MM.1S (cell line): ENCODE results near the gene ARFIP1.

Experiments used
- DNase-seq: peaks from one replicate; pipeline ENCODE4 v3.0.0-alpha.2; 2015
- H2AFZ ChIP-seq: fragments of 300-600 bp; sonication (generic); 2 replicates; pipeline ENCODE4 v1.6.0; 2016; ENCODE audit warnings: antibody characterized with exemption, low read length
- H3F3A ChIP-seq: fragments of 300-600 bp; sonication (generic); 2 replicates; pipeline ENCODE4 v1.6.1; 2016; ENCODE audit warnings: mild to moderate bottlenecking, antibody characterized with exemption, low read length, moderate library complexity, mixed read lengths; ENCODE audit not compliant: insufficient read depth
- H3K27ac ChIP-seq: fragments of 300-600 bp; sonication (generic); 2 replicates; pipeline ENCODE4 v1.5.1; 2016; ENCODE audit warnings: mild to moderate bottlenecking, low read length
- H3K27me3 ChIP-seq: fragments of 300-600 bp; sonication (generic); replicated peaks from 2 replicates; pipeline ENCODE4 v1.6.0; 2016; ENCODE audit warnings: low read length; ENCODE audit not compliant: insufficient read depth
- H3K36me3 ChIP-seq: fragments of 300-600 bp; sonication (generic); replicated peaks from 2 replicates; pipeline ENCODE4 v1.6.1; 2016; ENCODE audit warnings: mild to moderate bottlenecking, low read length, mixed read lengths; ENCODE audit not compliant: insufficient read depth
- H3K4me1 ChIP-seq: fragments of 300-600 bp; sonication (generic); 2 replicates; pipeline ENCODE4 v1.6.1; 2016; ENCODE audit warnings: low read length, mixed read lengths
- H3K4me2 ChIP-seq: fragments of 300-600 bp; sonication (generic); 2 replicates; pipeline ENCODE4 v1.6.0; 2016; ENCODE audit warnings: low read depth, low read length
- H3K4me3 ChIP-seq: fragments of 300-600 bp; sonication (generic); 2 replicates; pipeline ENCODE4 v1.5.1; 2016; ENCODE audit warnings: low read length, mixed read lengths
- H3K79me2 ChIP-seq: fragments of 300-600 bp; sonication (generic); 2 replicates; pipeline ENCODE4 v1.6.1; 2016; ENCODE audit warnings: mixed run types, low read length, mixed read lengths
- H3K9ac ChIP-seq: fragments of 300-600 bp; sonication (generic); 2 replicates; pipeline ENCODE4 v1.6.1; 2016; ENCODE audit warnings: low read length, mixed read lengths
- H3K9me2 ChIP-seq: fragments of 300-600 bp; sonication (generic); replicated peaks from 2 replicates; pipeline ENCODE4 v1.6.1; 2016; ENCODE audit warnings: mild to moderate bottlenecking, low read length, mixed read lengths; ENCODE audit not compliant: insufficient read depth
- H3K9me3 ChIP-seq: fragments of 300-600 bp; sonication (generic); replicated peaks from 2 replicates; pipeline ENCODE4 v1.6.1; 2016; ENCODE audit warnings: mild to moderate bottlenecking, low read length, mixed read lengths; ENCODE audit not compliant: insufficient read depth
- H4K20me1 ChIP-seq: fragments of 300-600 bp; sonication (generic); 2 replicates; pipeline ENCODE4 v1.6.1; 2016; ENCODE audit warnings: mild to moderate bottlenecking, low read length, moderate library complexity, mixed read lengths; ENCODE audit not compliant: insufficient read depth
- CTCF ChIP-seq: fragments of 300-600 bp; sonication (generic); IDR thresholded peaks from 2 replicates; pipeline ENCODE4 v1.5.1; 2016; ENCODE audit warnings: antibody characterized with exemption, low read length, mixed read lengths
- EZH2 ChIP-seq: fragments of 300-600 bp; sonication (generic); optimal IDR thresholded peaks from 2 replicates; pipeline ENCODE3; 2017; ENCODE audit warnings: low read depth, mild to moderate bottlenecking, antibody characterized with exemption, low read length, mixed read lengths
- EZH2phosphoT487 ChIP-seq: fragments of 300-600 bp; sonication (generic); IDR thresholded peaks from 2 replicates; pipeline ENCODE4 v1.6.1; 2018; ENCODE audit warnings: antibody characterized with exemption, low read length

Gene ARFIP1

GRCh38 chr4:152734699-152735050 lies 45.1 kb upstream of the ARFIP1 start:
- Histone ChIP-seq H3K9ac (no peak overlapping the region), H4K20me1 (no peaks in the 10 kb centered on the region), H3K36me3 (no peaks in the 10 kb centered on the region), H3K27me3 (no peaks in the 10 kb centered on the region), H3K4me3 (no peak overlapping the region), H2AFZ (no peak overlapping the region), H3K4me2 (no peak overlapping the region), H3K9me2 (no peaks in the 10 kb centered on the region), H3K79me2 (no peaks in the 10 kb centered on the region), H3K4me1 (peaks cover 13% of the 10 kb centered on the region), H3K9me3 (no peaks in the 10 kb centered on the region), H3K27ac (no peak overlapping the region), H3F3A (0 out of 2 replicates have a peak, but pooled peaks cover 5% of the 10 kb centered on the region)
- TF ChIP-seq EZH2 (no peak), EZH2phosphoT487 (no peak), CTCF (no peak)
- DNase-seq: no peak

DNA sequence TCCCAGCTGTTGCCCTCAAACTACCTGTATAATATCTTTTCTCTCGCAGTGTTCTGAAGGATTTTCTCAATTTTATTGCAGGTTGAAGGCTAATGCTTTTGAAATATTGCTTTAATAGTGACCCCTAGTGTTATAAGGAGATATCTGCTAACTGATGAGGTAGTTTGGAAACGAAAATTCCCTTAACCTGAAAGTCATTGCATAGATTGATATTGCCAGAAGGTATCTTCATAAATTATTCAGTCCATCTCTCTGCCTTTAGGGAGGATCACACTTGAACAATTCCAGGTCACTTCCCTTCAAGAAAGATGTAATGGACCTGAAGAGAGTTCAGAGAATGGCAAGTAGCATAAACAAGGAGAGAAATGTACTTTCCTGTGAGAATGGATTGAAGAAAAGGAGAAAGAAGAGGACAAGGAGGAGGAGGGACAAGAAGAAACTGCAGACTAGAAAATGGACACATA lies 44.3 kb upstream of the ARFIP1 start:
- H3K4me2 ChIP-seq: no peak overlapping the region
- H2AFZ ChIP-seq: no peak overlapping the region
- no peaks in the 10 kb centered on the region for H4K20me1 ChIP-seq
- H3K9ac ChIP-seq: no peak overlapping the region
- H3K36me3 ChIP-seq: no peaks in the 10 kb centered on the region
- H3K4me3 ChIP-seq: no peak overlapping the region
- no peak overlapping the region for H3K27ac ChIP-seq
- no peak for TF ChIP-seq EZH2phosphoT487
- no peak for TF ChIP-seq EZH2
- peak; percentile 72 for TF ChIP-seq CTCF
- peak; percentile 50 for DNase-seq
- 0 out of 2 replicates have a peak, but pooled peaks cover 5% of the 10 kb centered on the region for H3F3A ChIP-seq
- H3K9me3 ChIP-seq: no peaks in the 10 kb centered on the region
- H3K79me2 ChIP-seq: no peaks in the 10 kb centered on the region
- H3K4me1 ChIP-seq: peaks cover 13% of the 10 kb centered on the region
- H3K9me2 ChIP-seq: no peaks in the 10 kb centered on the region
- no peaks in the 10 kb centered on the region for H3K27me3 ChIP-seq

DNA sequence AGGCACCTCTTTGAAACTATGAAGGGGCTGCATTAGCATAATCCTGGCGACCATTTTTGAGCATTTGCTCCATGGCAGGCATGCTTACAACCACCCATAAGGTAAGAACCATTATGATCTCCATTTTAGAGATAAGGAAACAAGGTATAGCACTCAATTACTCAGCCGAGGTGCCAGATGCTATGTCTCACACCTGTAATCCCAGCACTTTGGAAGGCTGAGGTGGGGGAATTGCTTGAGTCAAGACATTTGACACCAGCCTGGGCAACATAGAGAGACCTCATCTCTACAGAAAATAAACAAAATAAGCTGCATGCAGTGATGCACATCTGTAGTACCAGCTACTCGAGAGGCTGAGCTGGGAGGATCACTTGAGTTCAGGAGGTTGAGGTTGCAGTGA lies 43.8 kb upstream of the ARFIP1 start:
- Histone ChIP-seq H2AFZ (no peak overlapping the region), H3K9me2 (no peaks in the 10 kb centered on the region), H3K79me2 (no peaks in the 10 kb centered on the region), H3K27me3 (no peaks in the 10 kb centered on the region), H3F3A (0 out of 2 replicates have a peak, but pooled peaks cover 5% of the 10 kb centered on the region), H4K20me1 (no peaks in the 10 kb centered on the region), H3K9ac (no peak overlapping the region), H3K4me2 (no peak overlapping the region), H3K4me3 (no peak overlapping the region), H3K36me3 (no peaks in the 10 kb centered on the region), H3K4me1 (peaks cover 13% of the 10 kb centered on the region), H3K27ac (no peak overlapping the region), H3K9me3 (no peaks in the 10 kb centered on the region)
- no peak for DNase-seq
- TF ChIP-seq EZH2: no peak
- TF ChIP-seq CTCF: no peak
- TF ChIP-seq EZH2phosphoT487: no peak
